Measurements from ENCODE around the gene ZMYND10.
A peak's percentile ranks its signal among the peaks of the same experiment; 100 is the strongest.

The ZMYND10 gene
- 0.12 to 0.93 (median 0.48) reads per million in 18 experiments for total RNA-seq

DNA sequence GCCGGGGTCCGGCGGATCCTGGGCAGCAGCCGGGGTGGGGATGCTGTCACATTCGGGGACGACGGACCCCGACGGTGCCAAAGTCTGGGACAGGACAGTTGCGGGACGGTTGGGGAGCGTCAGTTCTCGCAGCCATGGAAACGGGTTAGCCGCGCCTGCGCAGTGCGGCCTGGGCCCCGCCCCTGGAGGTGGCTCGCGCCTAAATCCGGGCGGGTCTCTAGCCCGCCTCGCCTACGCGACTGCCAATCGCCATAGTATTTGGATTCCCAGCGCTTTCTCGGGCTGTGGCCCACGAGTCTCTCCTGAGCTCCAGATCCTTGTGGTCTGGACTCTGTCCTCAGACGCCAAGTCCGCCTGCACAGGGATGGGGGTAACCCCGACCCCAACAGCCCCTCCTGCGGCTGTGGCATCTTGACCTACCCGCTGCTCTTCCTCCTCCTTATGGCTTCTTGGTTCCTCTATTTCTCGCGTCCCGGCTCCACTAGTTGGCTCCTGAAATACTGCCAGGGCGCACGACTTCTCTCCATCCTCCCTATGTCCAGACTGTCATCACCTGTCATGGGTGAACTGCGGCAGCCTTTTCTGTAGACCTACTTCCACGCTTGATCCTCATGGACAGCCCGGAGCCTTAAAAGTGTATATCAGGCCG lies at the start of gene ZMYND10:
Gene ZMYND10 (minus strand): TSS at position 147 of the 649 bp plus-strand sequence. CDS start 153 bp downstream, outside the sequence.
- peak; percentile 85 to 87 for DNase-seq

- no peak for DNase-seq
Observed at GRCh38 chr3:50393061-50393460, 47.5 kb upstream of the ZMYND10 start.

- no peak for DNase-seq
Observed at GRCh38 chr3:50392101-50392715, 46.7 kb upstream of the ZMYND10 start.

DNA sequence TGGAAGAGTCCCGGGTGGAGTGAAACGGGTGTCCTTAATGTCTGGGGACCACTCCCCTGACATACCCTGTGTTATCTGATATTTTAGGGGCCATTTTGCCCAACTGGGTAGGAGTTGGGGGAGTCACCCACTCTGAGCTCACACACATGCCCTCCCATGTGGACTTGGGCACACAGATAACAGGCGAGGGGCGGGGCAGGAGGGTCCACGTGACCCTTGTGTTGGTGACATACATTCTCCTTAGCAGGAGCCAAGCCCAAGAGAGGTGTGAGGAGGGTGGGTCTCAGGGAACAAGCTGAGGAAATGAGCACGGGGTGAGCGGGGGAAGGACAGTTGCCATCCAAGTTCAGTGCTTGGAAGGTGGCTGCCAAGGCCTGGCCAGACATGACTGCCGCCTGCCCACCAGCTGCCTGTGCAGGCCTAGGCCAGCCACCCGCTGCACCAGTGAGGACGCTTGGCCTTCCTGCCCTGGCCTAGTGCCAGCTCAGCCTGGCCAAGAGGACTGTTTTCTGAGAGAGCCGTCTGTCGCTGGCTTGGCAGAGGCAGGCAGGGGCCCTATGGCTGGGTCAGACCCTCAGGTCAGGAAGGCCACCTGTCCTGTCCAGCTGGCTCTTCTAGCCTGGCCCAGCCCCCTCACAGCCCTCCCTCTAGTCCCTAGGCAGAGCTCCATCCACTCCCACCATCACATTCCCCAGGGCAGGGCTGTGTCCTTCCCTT lies 45.1 kb upstream of the ZMYND10 start:
- DNase-seq: no peak

DNA sequence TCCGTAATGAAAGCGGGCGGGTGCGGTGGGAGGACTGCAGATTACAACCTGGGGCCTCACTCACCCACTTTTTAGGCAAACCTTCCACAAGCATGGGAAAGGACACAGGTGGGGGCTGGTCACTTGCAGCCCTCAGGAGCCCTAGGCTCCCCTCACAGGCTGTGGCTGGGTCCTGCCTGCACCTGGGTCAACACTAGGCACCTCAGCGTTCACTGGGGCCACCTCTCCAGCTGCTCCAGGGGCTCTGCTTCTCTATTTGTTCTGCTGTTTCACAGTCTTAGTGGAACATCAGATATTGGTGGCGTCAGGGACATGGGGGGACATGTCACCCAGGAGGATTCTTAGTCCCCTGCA lies 43.9 kb upstream of the ZMYND10 start:
- DNase-seq: no peak

DNA sequence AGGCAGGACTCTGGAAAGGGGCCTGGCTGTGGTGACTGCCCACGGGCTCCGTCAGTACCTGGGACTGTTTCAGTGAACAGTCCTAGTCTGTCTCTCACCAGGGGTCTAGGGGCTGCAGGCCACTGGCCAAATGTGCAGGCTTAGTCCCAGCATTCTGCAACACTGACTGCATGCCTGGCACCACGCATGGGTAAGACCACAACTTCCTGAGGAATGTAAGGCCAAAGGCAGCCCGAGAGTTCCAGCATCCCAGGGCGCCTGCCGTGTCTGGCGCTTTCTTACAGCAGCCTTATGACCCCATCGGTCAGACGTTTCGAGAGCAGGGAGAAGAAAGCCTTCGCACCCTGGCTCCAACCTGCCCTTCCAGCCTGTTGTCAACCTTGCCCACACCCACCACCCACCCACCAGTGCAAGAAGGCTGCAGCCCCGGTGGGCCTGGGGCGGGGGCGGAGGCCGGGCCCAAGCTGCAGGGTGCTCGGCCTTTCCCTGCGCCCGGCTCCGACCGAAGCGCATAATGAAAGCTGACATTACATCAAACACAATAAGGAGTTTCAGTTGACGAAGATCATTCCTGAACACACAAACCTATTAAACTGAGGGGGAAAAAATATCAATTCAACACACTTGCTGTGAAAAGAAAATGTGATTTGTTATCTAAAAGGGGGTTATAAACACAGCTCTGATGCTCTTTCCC lies 43.3 kb upstream of the ZMYND10 start:
- no peak for DNase-seq

DNA sequence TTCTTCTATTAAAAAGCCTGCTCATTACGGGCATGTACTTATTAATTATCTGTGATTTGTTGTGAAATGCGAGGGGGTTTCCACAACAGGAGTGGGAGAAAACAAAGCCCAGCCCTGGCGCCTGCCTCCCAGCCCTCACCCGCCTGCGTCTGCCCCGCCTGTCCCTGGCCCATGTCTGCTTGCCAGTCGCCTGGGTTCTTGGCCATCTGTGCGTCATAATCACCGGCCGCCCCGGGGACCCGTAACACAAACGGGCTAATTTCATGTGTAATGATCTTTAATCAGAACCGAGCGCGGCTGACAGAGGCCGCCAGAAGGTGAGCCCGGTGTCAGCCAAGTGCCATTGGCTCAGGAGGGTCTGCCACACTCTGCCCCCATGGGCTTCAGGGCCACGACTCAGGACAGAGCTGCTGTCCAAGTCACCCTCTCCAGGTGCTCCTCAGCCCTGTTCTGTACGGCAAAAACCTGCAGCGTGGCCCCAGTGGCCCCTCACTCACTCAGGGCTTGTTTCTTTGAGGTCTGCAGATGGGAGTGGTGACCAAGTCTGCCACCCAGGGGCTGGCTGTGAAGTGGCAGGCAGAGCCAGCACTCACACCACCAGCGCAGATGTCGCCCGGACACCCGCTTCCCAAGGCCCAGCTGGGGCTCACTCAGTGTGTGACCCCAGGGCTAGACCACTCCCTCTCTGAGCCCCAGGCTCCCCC lies 42.6 kb upstream of the ZMYND10 start:
- DNase-seq: no peak

GRCh38 chr3:50385754-50386153 lies 40.2 kb upstream of the ZMYND10 start:
- DNase-seq: no peak

DNA sequence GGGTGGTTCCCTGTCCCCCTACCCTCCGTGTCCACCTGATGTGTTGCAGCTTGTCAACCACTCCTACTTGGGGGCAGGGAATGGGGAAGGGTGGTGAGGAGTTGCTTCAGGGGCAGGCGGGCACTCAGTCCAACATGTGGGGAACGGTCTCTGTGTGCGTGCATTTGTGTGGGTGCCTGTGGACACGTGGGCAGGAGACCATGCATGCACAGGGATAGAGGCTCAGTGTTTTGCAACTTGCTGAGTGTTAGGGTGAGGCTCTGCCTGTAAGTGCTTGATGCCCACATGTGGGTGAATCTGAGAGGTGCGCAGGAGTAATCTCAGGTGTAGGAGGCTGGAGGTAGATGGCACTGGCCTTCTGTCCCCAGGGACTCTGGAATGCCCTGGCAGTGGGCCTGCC lies 38.2 kb upstream of the ZMYND10 start:
- peak in 1 of 2 donors; percentile 36 for DNase-seq

GRCh38 chr3:50382722-50383121 lies 37.2 kb upstream of the ZMYND10 start:
- no peak for DNase-seq

- no peak for DNase-seq
Observed at GRCh38 chr3:50381383-50381782, 35.9 kb upstream of the ZMYND10 start.

GRCh38 chr3:50380405-50381085 lies 35.0 kb upstream of the ZMYND10 start:
- DNase-seq: no peak

DNA sequence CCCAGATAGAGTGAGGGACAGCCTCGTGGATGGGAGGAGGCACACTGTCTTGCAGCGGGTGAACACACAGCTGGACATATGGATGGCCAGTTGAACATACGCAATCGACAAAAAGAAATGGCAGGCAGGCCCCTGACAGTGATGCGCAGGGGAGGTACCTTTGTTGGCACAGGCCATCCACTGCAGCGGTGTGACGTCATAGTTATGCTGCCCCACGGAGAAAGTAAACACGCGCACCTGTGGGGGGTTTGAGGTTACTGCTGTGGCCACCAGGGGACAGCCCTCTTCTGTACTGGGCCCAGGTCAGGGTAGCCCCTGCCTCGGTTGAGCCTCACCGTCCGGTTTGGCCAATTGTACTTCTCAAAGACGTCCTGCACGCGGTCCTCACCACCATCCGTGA lies 33.2 kb upstream of the ZMYND10 start:
- DNase-seq: no peak

DNA sequence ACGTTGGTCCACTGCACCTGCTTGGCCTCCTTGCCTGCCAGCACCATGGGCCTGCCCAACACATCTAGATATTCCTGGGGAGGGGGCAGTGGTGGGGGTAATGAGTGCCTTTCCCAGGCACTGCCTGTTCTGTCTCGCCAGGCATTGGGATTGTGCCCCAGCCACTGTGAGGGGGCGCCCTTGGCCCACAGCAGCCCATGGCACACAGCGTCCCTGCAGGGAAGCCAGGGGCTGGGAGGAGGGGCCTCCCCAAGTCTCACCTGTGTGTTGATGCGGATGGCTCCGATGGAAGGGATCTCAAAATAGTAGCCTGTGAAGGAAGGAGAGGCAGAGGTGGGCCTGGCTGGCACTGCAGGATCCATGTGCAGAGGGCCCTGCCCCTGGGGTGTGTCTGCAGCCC lies 32.5 kb upstream of the ZMYND10 start:
- no peak for DNase-seq

DNA sequence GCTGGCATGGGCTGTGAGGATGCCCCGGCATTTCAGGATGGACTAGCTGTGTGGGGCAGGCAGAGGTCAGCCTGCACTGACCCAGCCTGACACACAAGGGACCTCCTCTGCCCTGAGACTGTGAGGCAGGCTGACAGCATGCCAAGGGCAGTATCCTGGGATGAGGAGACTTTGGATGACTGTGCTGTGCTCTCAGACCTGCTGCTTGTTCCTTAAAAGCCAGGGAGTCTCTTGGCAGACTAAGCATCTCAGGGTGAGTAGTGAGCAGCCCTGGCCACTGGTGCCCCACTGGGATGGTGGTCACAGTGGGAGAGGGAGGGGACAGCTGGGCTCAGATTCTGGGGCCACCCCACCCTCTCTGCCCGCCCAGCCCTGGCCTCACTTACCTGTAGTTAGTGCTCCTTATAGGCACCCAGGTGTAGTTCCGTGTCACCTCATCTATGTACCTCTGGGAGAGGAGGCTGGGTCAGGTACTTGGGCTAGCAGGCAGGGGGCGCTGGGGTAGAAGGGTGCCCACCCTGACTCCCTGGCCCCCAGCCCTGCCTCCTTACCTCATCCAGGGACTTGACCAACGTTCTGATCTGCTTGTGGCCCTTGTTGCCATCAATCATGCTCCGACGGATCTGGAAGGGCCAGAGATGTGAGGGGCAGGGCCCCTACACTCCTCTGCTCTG lies 29.9 kb upstream of the ZMYND10 start:
- DNase-seq: no peak

DNA sequence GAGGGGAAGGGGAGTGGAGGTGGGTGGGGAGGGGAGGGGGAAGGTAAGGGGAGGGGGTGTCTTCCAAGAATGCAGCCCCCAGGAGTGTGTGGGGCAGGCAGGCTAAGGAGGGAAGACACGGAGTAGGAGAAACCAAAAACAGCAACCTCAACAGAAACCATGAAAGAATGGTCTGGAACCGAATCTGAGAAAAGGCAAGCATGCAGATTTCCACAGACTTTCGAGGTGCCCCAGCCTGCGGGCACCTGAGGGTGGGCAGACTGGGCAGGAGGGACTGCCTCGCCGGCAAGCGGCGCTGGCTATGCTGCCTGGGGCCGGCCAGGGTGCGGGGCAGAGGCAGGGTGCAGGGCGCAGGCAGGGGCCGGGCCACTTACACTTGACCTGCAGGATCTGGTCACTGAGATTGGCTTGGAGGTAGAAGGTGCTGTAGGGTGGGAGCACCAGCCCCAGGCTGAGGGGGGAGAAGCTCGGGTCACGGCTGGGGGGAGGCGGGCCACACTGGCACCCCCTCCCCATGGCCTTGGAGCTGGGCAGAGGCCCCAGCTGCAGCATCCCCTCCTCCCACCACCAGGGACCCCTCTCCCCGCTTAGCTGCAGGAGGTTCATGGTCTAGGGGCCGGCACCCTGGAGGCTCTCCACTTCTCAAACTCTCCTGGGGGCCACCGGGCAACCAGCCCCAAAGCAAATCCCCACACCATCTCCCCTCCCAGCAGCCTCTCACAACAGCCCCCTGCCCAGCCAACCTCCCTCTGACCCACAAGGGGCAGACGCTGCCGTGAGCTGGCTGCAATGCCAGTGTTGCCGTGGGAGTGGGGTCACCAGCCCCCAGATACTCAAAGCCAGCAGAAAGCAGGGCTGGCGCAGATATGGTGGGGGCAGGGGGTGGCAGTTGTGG lies 29.1 kb upstream of the ZMYND10 start:
- no peak for DNase-seq

GRCh38 chr3:50373146-50374051 lies 27.9 kb upstream of the ZMYND10 start:
- DNase-seq: no peak

- DNase-seq: no peak
Observed at GRCh38 chr3:50372349-50372748, 26.8 kb upstream of the ZMYND10 start.

GRCh38 chr3:50371133-50371685 lies 25.7 kb upstream of the ZMYND10 start:
- no peak for DNase-seq
